ENCODE measurements around the gene IL17REL.

Gene IL17REL

GRCh38 chr22:49955581-49956417, 56.8 kb downstream of the IL17REL start:
- Histone ChIP-seq H3K36me3 (ENCODE audit: insufficient read depth, low read length) (no peaks in the 10 kb centered on the region), H3K4me3 (ENCODE audit: low read length, poor library complexity, severe bottlenecking) (no peak overlapping the region), H3K4me1 (ENCODE audit: insufficient read depth, low read length, poor library complexity, severe bottlenecking) (peaks cover 17% of the 10 kb centered on the region), H3K27me3 (ENCODE audit: insufficient read depth, low read length, poor library complexity, severe bottlenecking) (no peaks in the 10 kb centered on the region), H3K9me3 (ENCODE audit: insufficient read depth, low read depth, low read length) (no peaks in the 10 kb centered on the region), H3F3A (ENCODE audit: low read depth) (no peaks in the 10 kb centered on the region), H4K20me1 (ENCODE audit: insufficient read depth, low read length, poor library complexity, severe bottlenecking) (no peaks in the 10 kb centered on the region), H2AFZ (ENCODE audit: low read length) (no peak overlapping the region), H3K79me2 (ENCODE audit: insufficient read depth, low read length) (peaks cover 10% of the 10 kb centered on the region), H3K9ac (ENCODE audit: low read depth, low read length, poor library complexity, severe bottlenecking) (no peak overlapping the region), H3K9me2 (replicated peaks; ENCODE audit: low read depth, low read length) (no peaks in the 10 kb centered on the region), H3K4me2 (ENCODE audit: low read depth, low read length, poor library complexity, severe bottlenecking) (no peak overlapping the region)
- TF ChIP-seq EZH2phosphoT487 (IDR thresholded peaks at IDR 0.05; ENCODE audit: borderline replicate concordance): no peak
- no peak for TF ChIP-seq CTCF (conservative IDR thresholded peaks at IDR 0.05; ENCODE audit: low read length)

- H3K9ac ChIP-seq (ENCODE audit: low read depth, low read length, poor library complexity, severe bottlenecking): no peak overlapping the region
- H3K27me3 ChIP-seq (ENCODE audit: insufficient read depth, low read length, poor library complexity, severe bottlenecking): no peaks in the 10 kb centered on the region
- no peaks in the 10 kb centered on the region for H3K9me3 ChIP-seq (ENCODE audit: insufficient read depth, low read depth, low read length)
- no peak for TF ChIP-seq EZH2phosphoT487 (IDR thresholded peaks at IDR 0.05; ENCODE audit: borderline replicate concordance)
- TF ChIP-seq CTCF (conservative IDR thresholded peaks at IDR 0.05; ENCODE audit: low read length): no peak
- H3K4me1 ChIP-seq (ENCODE audit: insufficient read depth, low read length, poor library complexity, severe bottlenecking): peaks cover 17% of the 10 kb centered on the region
- H3K79me2 ChIP-seq (ENCODE audit: insufficient read depth, low read length): peaks cover 7% of the 10 kb centered on the region; the same call in 1 of the 2 replicates
- no peak overlapping the region for H3K4me2 ChIP-seq (ENCODE audit: low read depth, low read length, poor library complexity, severe bottlenecking)
- no peaks in the 10 kb centered on the region for H3K9me2 ChIP-seq (replicated peaks; ENCODE audit: low read depth, low read length)
- H3K36me3 ChIP-seq (ENCODE audit: insufficient read depth, low read length): no peaks in the 10 kb centered on the region
- H2AFZ ChIP-seq (ENCODE audit: low read length): no peak overlapping the region
- H4K20me1 ChIP-seq (ENCODE audit: insufficient read depth, low read length, poor library complexity, severe bottlenecking): no peaks in the 10 kb centered on the region
- no peak overlapping the region for H3K4me3 ChIP-seq (ENCODE audit: low read length, poor library complexity, severe bottlenecking)
- no peaks in the 10 kb centered on the region for H3F3A ChIP-seq (ENCODE audit: low read depth)
Observed at GRCh38 chr22:49954991-49955580, 57.5 kb downstream of the IL17REL start.

- H3F3A ChIP-seq (ENCODE audit: low read depth): no peaks in the 10 kb centered on the region
- H2AFZ ChIP-seq (ENCODE audit: low read length): no peak overlapping the region
- no peaks in the 10 kb centered on the region for H3K36me3 ChIP-seq (ENCODE audit: insufficient read depth, low read length)
- no peaks in the 10 kb centered on the region for H3K9me3 ChIP-seq (ENCODE audit: insufficient read depth, low read depth, low read length)
- 0 out of 2 replicates have a peak, but pooled peaks cover under 1% of the 10 kb centered on the region for H3K79me2 ChIP-seq (ENCODE audit: insufficient read depth, low read length)
- no peak overlapping the region for H3K4me2 ChIP-seq (ENCODE audit: low read depth, low read length, poor library complexity, severe bottlenecking)
- no peak for TF ChIP-seq CTCF (conservative IDR thresholded peaks at IDR 0.05; ENCODE audit: low read length)
- no peak for TF ChIP-seq EZH2phosphoT487 (IDR thresholded peaks at IDR 0.05; ENCODE audit: borderline replicate concordance)
- no peaks in the 10 kb centered on the region for H3K9me2 ChIP-seq (replicated peaks; ENCODE audit: low read depth, low read length)
- peaks cover 11% of the 10 kb centered on the region for H3K4me1 ChIP-seq (ENCODE audit: insufficient read depth, low read length, poor library complexity, severe bottlenecking)
- no peaks in the 10 kb centered on the region for H3K27me3 ChIP-seq (ENCODE audit: insufficient read depth, low read length, poor library complexity, severe bottlenecking)
- no peak overlapping the region for H3K9ac ChIP-seq (ENCODE audit: low read depth, low read length, poor library complexity, severe bottlenecking)
- H4K20me1 ChIP-seq (ENCODE audit: insufficient read depth, low read length, poor library complexity, severe bottlenecking): no peaks in the 10 kb centered on the region
- H3K4me3 ChIP-seq (ENCODE audit: low read length, poor library complexity, severe bottlenecking): no peak overlapping the region
Observed at GRCh38 chr22:49954354-49954753, 58.2 kb downstream of the IL17REL start.
